Activated naive CD4-positive, alpha-beta T cell treated with anti-CD3 and anti-CD28 coated beads, Interleukin-2, amount 50 U/mL, for 16 hours (primary cell): Measurements from ENCODE around the gene SNAP23.
A peak's percentile ranks its signal among the peaks of the same experiment; 100 is the strongest.
"Not testable (repeated sequence)": the region's sequence is repeated elsewhere in the genome, so short reads cannot be mapped to it uniquely, and the experiment has no call there.

Source experiments
- DNase-seq: peaks from one replicate; pipeline ENCODE4 v3.0.0-alpha.2; 2020

SNAP23 gene

GRCh38 chr15:42498212-42499068 lies 3.0 kb downstream of the SNAP23 start:
- DNase-seq = no peak

GRCh38 chr15:42499858-42500609 lies 4.6 kb downstream of the SNAP23 start:
- DNase-seq = no peak

- no peak for DNase-seq
Observed at GRCh38 chr15:42502477-42502876, 7.0 kb downstream of the SNAP23 start.

- no peak for DNase-seq
Observed at GRCh38 chr15:42503825-42504224, 8.4 kb downstream of the SNAP23 start.

GRCh38 chr15:42504631-42505030 lies 9.2 kb downstream of the SNAP23 start:
- DNase-seq = no peak

- DNase-seq = no peak
Observed at GRCh38 chr15:42507514-42507913, 12.1 kb downstream of the SNAP23 start.

GRCh38 chr15:42508263-42508690 lies 12.8 kb downstream of the SNAP23 start:
- DNase-seq = no peak

GRCh38 chr15:42510258-42511006 lies 15.0 kb downstream of the SNAP23 start:
- no peak for DNase-seq

- no peak for DNase-seq
Observed at GRCh38 chr15:42511007-42511391, 15.6 kb downstream of the SNAP23 start.

GRCh38 chr15:42523331-42523730 lies 27.9 kb downstream of the SNAP23 start:
- no peak for DNase-seq

GRCh38 chr15:42528970-42529369 lies 33.5 kb downstream of the SNAP23 start:
- DNase-seq = no peak

- DNase-seq = no peak
Observed at GRCh38 chr15:42533246-42533645, 37.8 kb downstream of the SNAP23 start.

- no peak for DNase-seq
Observed at GRCh38 chr15:42544853-42545629, 49.6 kb downstream of the SNAP23 start.

- DNase-seq = no peak
Observed at GRCh38 chr15:42547918-42548248, 52.4 kb downstream of the SNAP23 start.

GRCh38 chr15:42548249-42549031 lies 53.0 kb downstream of the SNAP23 start, which contains the start of the genes HAUS2 and LRRC57:
HAUS2 (plus strand) TSS chr15:42548838; CDS start chr15:42548873, 35 bp downstream.
LRRC57 (minus strand) TSS chr15:42548793; CDS start chr15:42548434, 359 bp downstream.
- DNase-seq = peak; percentile 87

GRCh38 chr15:42549032-42549491 lies 53.6 kb downstream of the SNAP23 start:
- DNase-seq = no peak

GRCh38 chr15:42549741-42550392 lies 54.4 kb downstream of the SNAP23 start:
- no peak for DNase-seq

GRCh38 chr15:42553554-42553953 lies 58.1 kb downstream of the SNAP23 start:
- no peak for DNase-seq

- not testable (repeated sequence) for DNase-seq
Observed at GRCh38 chr15:42556550-42557207, 61.2 kb downstream of the SNAP23 start.

GRCh38 chr15:42558739-42559138 lies 63.3 kb downstream of the SNAP23 start:
- DNase-seq = no peak
